Ovary (tissue), 3 donors: ENCODE measurements around the gene CACNA1C.

ENCODE experiments used
- POLR2A ChIP-seq: fragments of 450-650 bp; IDR thresholded peaks from one replicate; pipeline ENCODE4 v1.6.1; 2017; ENCODE audit warnings: antibody characterized with exemption, mild to moderate bottlenecking, moderate library complexity
- TF ChIP-seq, protein P1 (sequence below), 3 donors: fragments of 450-650 bp in 2 of 3; fragments of 200-600 bp in 1 of 3; IDR thresholded peaks; one replicate each; pipeline versions ENCODE4 v1.5.1 to v1.8.0; 2016 to 2022; ENCODE audit warnings: antibody characterized with exemption in 3 of 3, mild to moderate bottlenecking in 1 of 3
- donor health status: DM: no; HTN: no; CAD: no.

DNA sequence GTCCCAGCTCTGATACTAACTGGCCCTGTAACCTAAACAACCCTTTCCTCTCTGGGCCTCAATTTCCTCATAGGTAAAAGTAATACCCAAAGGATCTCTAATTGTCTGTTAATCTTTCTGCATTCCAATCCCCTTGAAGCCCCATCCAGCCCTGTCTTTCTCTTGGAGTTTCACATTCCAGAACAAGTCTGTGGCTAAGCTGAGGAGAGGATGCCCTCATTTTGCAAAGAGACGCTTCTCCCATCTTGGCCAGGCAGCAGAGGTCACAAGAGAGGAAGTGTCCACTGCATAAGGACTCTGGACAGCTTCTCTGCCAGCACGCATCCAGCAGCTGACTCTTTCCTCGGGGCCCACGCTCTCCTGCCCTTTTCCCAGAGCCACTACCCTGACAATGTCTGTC, 478.6 kb downstream of the CACNA1C start:
- TF ChIP-seq POLR2A: no peak
- TF ChIP-seq, protein P1, sequence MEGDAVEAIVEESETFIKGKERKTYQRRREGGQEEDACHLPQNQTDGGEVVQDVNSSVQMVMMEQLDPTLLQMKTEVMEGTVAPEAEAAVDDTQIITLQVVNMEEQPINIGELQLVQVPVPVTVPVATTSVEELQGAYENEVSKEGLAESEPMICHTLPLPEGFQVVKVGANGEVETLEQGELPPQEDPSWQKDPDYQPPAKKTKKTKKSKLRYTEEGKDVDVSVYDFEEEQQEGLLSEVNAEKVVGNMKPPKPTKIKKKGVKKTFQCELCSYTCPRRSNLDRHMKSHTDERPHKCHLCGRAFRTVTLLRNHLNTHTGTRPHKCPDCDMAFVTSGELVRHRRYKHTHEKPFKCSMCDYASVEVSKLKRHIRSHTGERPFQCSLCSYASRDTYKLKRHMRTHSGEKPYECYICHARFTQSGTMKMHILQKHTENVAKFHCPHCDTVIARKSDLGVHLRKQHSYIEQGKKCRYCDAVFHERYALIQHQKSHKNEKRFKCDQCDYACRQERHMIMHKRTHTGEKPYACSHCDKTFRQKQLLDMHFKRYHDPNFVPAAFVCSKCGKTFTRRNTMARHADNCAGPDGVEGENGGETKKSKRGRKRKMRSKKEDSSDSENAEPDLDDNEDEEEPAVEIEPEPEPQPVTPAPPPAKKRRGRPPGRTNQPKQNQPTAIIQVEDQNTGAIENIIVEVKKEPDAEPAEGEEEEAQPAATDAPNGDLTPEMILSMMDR (IDR thresholded peaks at IDR 0.05): no peak
